OCI-LY1 (cell line): ENCODE results near the gene CSAG3.
"Not testable (repeated sequence)": the region's sequence is repeated elsewhere in the genome, so short reads cannot be mapped to it uniquely, and the experiment has no call there.

Experiments
- CTCF ChIP-seq: fragments of 200-600 bp; sonication (generic), shearing (Covaris generic); IDR thresholded peaks from 2 replicates; pipeline ENCODE4 v1.5.1; 2017; ENCODE audit warnings: mild to moderate bottlenecking, antibody characterized with exemption, low read length, moderate library complexity, mixed read lengths
- EZH2 ChIP-seq: fragments of 200-600 bp; sonication (generic), shearing (Covaris generic); IDR thresholded peaks from 2 replicates; pipeline ENCODE4 v1.8.0; 2017; ENCODE audit warnings: borderline replicate concordance, mixed run types, mild to moderate bottlenecking, antibody characterized with exemption, low read length, moderate library complexity, mixed read lengths

GRCh38 chrX:152761582-152761981, 2.6 kb downstream of the CSAG3 start:
- not testable (repeated sequence) for TF ChIP-seq CTCF, EZH2
